Nephron (organoid): ENCODE data around the gene ZMIZ1.

Source experiments
- H3K27ac Mint-ChIP-seq, 3 experiments: 2 replicates each; pipeline ENCODE4 v1.8.0; 2020; ENCODE audit warnings: mixed read lengths in 3 of 3, mild to moderate bottlenecking in 2 of 3, moderate library complexity in 1 of 3
- H3K27me3 Mint-ChIP-seq: 2 replicates; pipeline ENCODE4 v1.8.0; 2021; ENCODE audit warnings: low read depth, mild to moderate bottlenecking, moderate library complexity, mixed read lengths
- H3K36me3 Mint-ChIP-seq: 2 replicates; pipeline ENCODE4 v1.8.0; 2020; ENCODE audit warnings: low read depth, mixed read lengths
- H3K4me1 Mint-ChIP-seq: 2 replicates; pipeline ENCODE4 v1.8.0; 2020; ENCODE audit warnings: mixed read lengths
- H3K4me3 Mint-ChIP-seq, 3 experiments: 2 replicates each; pipeline ENCODE4 v1.8.0; 2020; ENCODE audit warnings: mild to moderate bottlenecking in 3 of 3, mixed read lengths in 3 of 3, moderate library complexity in 2 of 3
- H3K9me3 Mint-ChIP-seq: 2 replicates; pipeline ENCODE4 v1.8.0; 2020; ENCODE audit warnings: mixed read lengths
- TF ChIP-seq, protein P1 (sequence below), 3 experiments: fragments of 200-600 bp; sonication (generic); IDR thresholded peaks; one replicate each; pipeline ENCODE4 v1.5.0; 2021; ENCODE audit warnings: antibody characterized with exemption in 3 of 3; ENCODE audit not compliant: unreplicated experiment in 3 of 3

Gene ZMIZ1

DNA sequence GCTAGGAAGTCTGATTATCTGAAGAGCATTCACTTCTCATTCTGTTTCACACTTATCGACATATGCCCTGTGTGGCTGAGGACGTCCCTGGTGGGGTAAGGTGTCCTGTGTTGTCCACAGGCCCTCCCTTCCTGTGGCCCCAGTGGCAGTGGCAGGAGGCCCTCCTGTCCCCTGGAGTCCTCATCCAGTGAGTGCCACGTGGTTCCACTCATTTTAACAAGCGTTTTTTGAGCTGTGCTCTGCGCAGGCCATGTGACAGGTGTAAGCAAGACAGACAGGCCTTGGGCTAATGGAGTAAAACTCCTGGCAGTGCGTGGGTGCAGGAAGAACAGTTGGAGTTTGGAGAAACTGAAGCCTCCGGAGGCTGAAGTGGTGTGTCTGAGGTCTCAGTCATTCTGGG lies 239.2 kb downstream of the ZMIZ1 start:
- TF ChIP-seq, protein P1, sequence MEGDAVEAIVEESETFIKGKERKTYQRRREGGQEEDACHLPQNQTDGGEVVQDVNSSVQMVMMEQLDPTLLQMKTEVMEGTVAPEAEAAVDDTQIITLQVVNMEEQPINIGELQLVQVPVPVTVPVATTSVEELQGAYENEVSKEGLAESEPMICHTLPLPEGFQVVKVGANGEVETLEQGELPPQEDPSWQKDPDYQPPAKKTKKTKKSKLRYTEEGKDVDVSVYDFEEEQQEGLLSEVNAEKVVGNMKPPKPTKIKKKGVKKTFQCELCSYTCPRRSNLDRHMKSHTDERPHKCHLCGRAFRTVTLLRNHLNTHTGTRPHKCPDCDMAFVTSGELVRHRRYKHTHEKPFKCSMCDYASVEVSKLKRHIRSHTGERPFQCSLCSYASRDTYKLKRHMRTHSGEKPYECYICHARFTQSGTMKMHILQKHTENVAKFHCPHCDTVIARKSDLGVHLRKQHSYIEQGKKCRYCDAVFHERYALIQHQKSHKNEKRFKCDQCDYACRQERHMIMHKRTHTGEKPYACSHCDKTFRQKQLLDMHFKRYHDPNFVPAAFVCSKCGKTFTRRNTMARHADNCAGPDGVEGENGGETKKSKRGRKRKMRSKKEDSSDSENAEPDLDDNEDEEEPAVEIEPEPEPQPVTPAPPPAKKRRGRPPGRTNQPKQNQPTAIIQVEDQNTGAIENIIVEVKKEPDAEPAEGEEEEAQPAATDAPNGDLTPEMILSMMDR (IDR thresholded peaks at IDR 0.05; ENCODE audit: unreplicated experiment in 3 of 3) = no peak
- Mint-ChIP-seq H3K4me3 (no peak overlapping the region), H3K9me3 (no peaks in the 10 kb centered on the region), H3K4me1 (no peaks in the 10 kb centered on the region), H3K27ac (no peak overlapping the region), H3K36me3 (peaks cover 53% of the 10 kb centered on the region), H3K27me3 (no peaks in the 10 kb centered on the region)

DNA sequence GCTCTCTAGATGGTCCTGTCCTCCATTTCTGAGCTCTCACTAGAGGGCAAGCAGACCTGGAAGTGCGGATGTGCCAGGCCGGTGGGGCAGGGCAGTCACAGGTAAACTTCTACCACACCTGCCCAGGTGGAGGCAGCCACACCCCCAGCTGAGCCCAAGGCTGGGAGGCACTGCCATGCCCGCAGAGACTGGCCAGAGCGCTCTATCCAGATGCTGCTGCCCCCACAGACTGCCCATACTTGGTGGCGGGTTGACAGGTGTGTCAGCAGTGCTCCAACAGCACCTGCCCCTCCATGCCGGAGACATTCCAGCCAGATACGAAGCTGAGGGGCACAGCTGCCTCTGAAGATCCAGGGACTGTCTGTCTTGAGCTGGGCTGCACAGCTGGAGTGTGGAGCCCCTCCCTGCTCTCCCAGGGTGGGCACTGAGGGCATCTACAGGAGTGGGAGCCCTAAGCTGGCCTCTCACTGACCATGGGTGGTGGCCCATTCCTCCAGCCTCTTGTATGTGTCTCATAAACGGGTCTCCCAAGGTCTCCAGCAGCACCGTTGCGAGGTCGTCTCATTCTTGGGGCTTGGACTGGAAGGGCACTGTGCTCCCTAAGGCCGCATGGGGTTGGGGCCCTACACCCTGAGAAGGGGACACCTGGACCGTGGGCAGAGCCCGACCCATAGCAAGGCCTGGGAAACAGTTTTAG lies 240.4 kb downstream of the ZMIZ1 start:
- H3K36me3 Mint-ChIP-seq = peaks cover 52% of the 10 kb centered on the region
- H3K27ac Mint-ChIP-seq = no peak overlapping the region
- H3K4me3 Mint-ChIP-seq = no peak overlapping the region
- no peaks in the 10 kb centered on the region for H3K4me1 Mint-ChIP-seq
- no peaks in the 10 kb centered on the region for H3K9me3 Mint-ChIP-seq
- H3K27me3 Mint-ChIP-seq = no peaks in the 10 kb centered on the region
- TF ChIP-seq, protein P1 (IDR thresholded peaks at IDR 0.05; ENCODE audit: unreplicated experiment in 3 of 3) = no peak

DNA sequence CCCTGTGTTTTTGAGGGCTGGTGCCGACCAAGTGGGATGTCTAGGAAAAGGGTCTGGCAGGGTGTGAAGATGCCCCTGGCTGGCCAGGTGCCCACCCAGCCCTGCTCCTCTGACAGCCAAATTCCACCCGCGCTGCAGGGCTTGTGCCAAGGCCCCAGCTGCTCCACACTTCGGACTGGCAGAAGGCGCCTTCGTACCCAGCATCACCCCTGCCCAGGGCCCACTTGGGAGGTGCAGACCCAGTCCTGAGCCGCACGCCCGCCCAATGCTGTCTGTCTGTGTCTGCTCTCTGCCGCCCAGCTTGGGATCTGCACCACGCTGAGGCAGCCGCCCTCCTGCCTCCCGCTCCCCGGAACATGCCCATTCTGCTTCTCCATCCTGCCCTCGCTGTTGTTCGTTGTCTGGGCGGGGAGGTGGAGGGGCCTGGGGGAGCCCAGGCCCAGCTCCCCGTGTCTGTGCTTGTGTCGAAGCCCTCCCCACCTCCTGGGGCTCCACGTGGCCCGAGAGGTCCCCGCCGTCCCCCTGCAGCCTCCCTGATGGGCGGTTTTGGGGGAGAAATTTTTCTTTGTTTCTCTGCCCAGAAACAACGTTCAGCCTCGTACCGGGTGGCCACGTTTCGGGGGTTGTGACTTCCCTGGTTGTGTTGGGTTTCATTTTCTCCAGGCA lies 241.6 kb downstream of the ZMIZ1 start:
- Mint-ChIP-seq H3K27ac (no peak overlapping the region), H3K9me3 (no peaks in the 10 kb centered on the region), H3K4me3 (no peak overlapping the region), H3K4me1 (no peaks in the 10 kb centered on the region), H3K27me3 (no peaks in the 10 kb centered on the region), H3K36me3 (peaks cover 47% of the 10 kb centered on the region)
- TF ChIP-seq, protein P1 (IDR thresholded peaks at IDR 0.05; ENCODE audit: unreplicated experiment in 3 of 3) = no peak

DNA sequence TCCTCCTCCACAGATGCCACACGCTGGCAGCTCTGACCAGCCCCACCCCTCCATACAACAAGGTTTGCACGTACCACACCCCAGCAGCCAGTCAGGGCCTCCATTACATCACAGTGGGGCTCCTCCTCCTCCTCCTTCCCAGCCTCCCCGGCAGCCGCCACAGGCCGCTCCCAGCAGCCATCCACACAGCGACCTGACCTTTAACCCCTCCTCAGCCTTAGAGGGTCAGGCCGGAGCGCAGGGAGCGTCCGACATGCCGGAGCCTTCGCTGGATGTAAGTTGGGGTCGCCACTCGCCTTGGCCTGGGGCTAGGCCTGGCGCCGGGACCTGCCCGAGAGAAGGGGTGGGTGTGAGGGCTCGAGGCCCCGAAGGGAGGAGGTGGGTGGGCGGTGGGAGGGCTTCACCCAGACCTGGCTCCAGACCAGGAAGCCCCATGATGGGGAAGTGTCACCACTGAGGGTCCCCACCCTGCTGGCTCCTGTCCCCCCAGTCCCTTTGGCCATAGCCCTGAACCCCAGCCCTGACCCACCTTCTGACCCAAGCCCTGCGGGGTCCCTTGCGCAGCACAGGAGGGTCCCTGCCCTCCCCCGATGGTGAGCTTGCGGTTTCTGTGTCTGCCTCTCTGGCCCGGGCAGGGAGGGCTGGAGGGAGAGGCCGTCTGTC lies 242.3 kb downstream of the ZMIZ1 start:
- TF ChIP-seq, protein P1 (IDR thresholded peaks at IDR 0.05; ENCODE audit: unreplicated experiment in 3 of 3) = no peak
- no peaks in the 10 kb centered on the region for H3K9me3 Mint-ChIP-seq
- no peak overlapping the region for H3K27ac Mint-ChIP-seq
- H3K4me1 Mint-ChIP-seq = no peaks in the 10 kb centered on the region
- peaks cover 53% of the 10 kb centered on the region for H3K36me3 Mint-ChIP-seq
- no peak overlapping the region for H3K4me3 Mint-ChIP-seq
- H3K27me3 Mint-ChIP-seq = no peaks in the 10 kb centered on the region

DNA sequence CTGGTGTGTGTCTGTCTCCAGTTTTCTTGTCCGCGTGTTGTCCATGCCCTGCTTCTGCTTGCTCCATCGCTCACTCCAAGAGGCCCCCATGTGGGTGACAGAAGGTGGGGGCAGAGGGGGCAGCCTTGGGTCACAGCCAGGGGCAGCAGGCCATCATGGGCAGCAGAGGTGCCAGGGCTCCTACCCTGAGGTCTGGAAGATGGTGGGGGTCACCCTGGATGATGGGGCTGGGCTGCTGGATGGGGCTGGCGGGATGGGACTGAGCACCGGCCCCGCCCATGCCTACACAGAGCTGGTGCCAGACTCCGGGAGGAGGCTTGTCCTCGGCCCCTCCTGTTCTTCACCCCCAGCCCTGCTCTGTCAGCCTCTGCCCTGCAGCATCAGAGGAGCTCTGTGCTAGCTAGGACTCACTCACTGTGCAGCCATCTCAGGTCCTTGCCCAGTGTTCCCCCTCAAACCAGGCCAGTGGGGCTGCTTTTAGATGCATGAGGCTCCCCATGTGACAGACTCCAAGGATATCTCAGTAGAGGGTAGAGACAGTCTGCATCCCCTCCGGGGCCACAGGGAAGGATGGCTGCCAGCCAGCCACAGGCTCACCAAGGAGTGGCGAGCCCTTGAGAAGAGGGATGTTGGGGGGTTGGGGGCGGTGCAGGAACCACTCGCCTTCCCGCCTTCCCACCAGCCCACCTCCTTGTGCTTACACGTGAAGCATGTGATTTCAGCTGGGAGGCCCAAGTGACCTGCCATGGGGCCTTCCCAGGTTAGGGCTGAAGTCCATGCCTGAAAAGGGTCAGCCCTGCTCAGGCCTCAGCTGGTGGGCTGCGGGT lies 243.0 kb downstream of the ZMIZ1 start:
- Mint-ChIP-seq H3K9me3 (no peaks in the 10 kb centered on the region), H3K27me3 (no peaks in the 10 kb centered on the region), H3K4me3 (no peak overlapping the region), H3K4me1 (no peaks in the 10 kb centered on the region), H3K27ac (no peak overlapping the region), H3K36me3 (peaks cover 47% of the 10 kb centered on the region)
- TF ChIP-seq, protein P1 (IDR thresholded peaks at IDR 0.05; ENCODE audit: unreplicated experiment in 3 of 3) = no peak
